Measurements from ENCODE around the gene KLK6. TPM values are rescaled to one million over a fixed set of nuclear protein-coding genes. Genes with fewer than 3 reads are reported as not detected.
A peak's percentile ranks its signal among the peaks of the same experiment; 100 is the strongest.

KLK6 gene
- total and polyA plus RNA-seq, 2 experiments from 2014 or later = 2.0 to 5.4 TPM

- Histone ChIP-seq H3K9me3 (ENCODE audit: low read depth) (no peaks in the 10 kb centered on the region), H4K20me1 (ENCODE audit: insufficient read depth, poor library complexity, severe bottlenecking) (no peaks in the 10 kb centered on the region), H3K4me2 (peak overlapping the region; percentile 25), H3K79me2 (no peaks in the 10 kb centered on the region), H3K27ac (no peak overlapping the region), H3K4me1 (ENCODE audit: insufficient read depth) (no peaks in the 10 kb centered on the region), H3K36me3 (replicated peaks; ENCODE audit: insufficient read depth, low read depth) (no peaks in the 10 kb centered on the region), H3K27me3 (no peaks in the 10 kb centered on the region), H3K9me2 (replicated peaks; ENCODE audit: insufficient read depth) (no peaks in the 10 kb centered on the region), H2AFZ (no peak overlapping the region), H3K4me3 (no peak overlapping the region)
- no peak for DNase-seq (ENCODE audit: low spot score)
- 48% methylated on average over 6 of the region's 7 CpGs for WGBS (ENCODE audit: low lambda C conversion rate, missing lambda C conversion rate)
- TF ChIP-seq EZH2phosphoT487 (IDR thresholded peaks at IDR 0.05; ENCODE audit: low read depth, severe bottlenecking, unreplicated experiment) = no peak
- no peak for TF ChIP-seq EZH2 (IDR thresholded peaks at IDR 0.05; ENCODE audit: borderline replicate concordance)
- no peak for TF ChIP-seq CTCF (IDR thresholded peaks at IDR 0.05; ENCODE audit: poor library complexity)
Observed at GRCh38 chr19:50968716-50969412, 527 bp downstream of the KLK6 start.

- TF ChIP-seq EZH2 (IDR thresholded peaks at IDR 0.05; ENCODE audit: borderline replicate concordance) (no peak), CTCF (IDR thresholded peaks at IDR 0.05; ENCODE audit: poor library complexity) (no peak), EZH2phosphoT487 (IDR thresholded peaks at IDR 0.05; ENCODE audit: low read depth, severe bottlenecking, unreplicated experiment) (no peak)
- no peak overlapping the region for H3K4me2 ChIP-seq
- no peaks in the 10 kb centered on the region for H3K36me3 ChIP-seq (replicated peaks; ENCODE audit: insufficient read depth, low read depth)
- H3K79me2 ChIP-seq = no peaks in the 10 kb centered on the region
- H3K9me2 ChIP-seq (replicated peaks; ENCODE audit: insufficient read depth) = no peaks in the 10 kb centered on the region
- 53% methylated on average over 20 of the region's 20 CpGs for WGBS (ENCODE audit: low lambda C conversion rate, missing lambda C conversion rate)
- no peak for DNase-seq (ENCODE audit: low spot score)
- no peak overlapping the region for H2AFZ ChIP-seq
- no peaks in the 10 kb centered on the region for H3K27me3 ChIP-seq
- no peak overlapping the region for H3K4me3 ChIP-seq
- H3K4me1 ChIP-seq (ENCODE audit: insufficient read depth) = no peaks in the 10 kb centered on the region
- H3K27ac ChIP-seq = no peak overlapping the region
- no peaks in the 10 kb centered on the region for H4K20me1 ChIP-seq (ENCODE audit: insufficient read depth, poor library complexity, severe bottlenecking)
- H3K9me3 ChIP-seq (ENCODE audit: low read depth) = no peaks in the 10 kb centered on the region
Observed at GRCh38 chr19:50967929-50968715, 1.3 kb downstream of the KLK6 start.

- WGBS (ENCODE audit: low lambda C conversion rate, missing lambda C conversion rate) = 81% methylated on average over 3 of the region's 3 CpGs
- H3K4me2 ChIP-seq = no peak overlapping the region
- no peaks in the 10 kb centered on the region for H3K9me3 ChIP-seq (ENCODE audit: low read depth)
- DNase-seq (ENCODE audit: low spot score) = no peak
- H3K27ac ChIP-seq = no peak overlapping the region
- H3K9me2 ChIP-seq (replicated peaks; ENCODE audit: insufficient read depth) = no peaks in the 10 kb centered on the region
- TF ChIP-seq CTCF (IDR thresholded peaks at IDR 0.05; ENCODE audit: poor library complexity) = no peak
- no peak for TF ChIP-seq EZH2phosphoT487 (IDR thresholded peaks at IDR 0.05; ENCODE audit: low read depth, severe bottlenecking, unreplicated experiment)
- TF ChIP-seq EZH2 (IDR thresholded peaks at IDR 0.05; ENCODE audit: borderline replicate concordance) = no peak
- no peak overlapping the region for H3K4me3 ChIP-seq
- H2AFZ ChIP-seq = no peak overlapping the region
- H3K27me3 ChIP-seq = no peaks in the 10 kb centered on the region
- H3K79me2 ChIP-seq = no peaks in the 10 kb centered on the region
- H3K36me3 ChIP-seq (replicated peaks; ENCODE audit: insufficient read depth, low read depth) = no peaks in the 10 kb centered on the region
- no peaks in the 10 kb centered on the region for H4K20me1 ChIP-seq (ENCODE audit: insufficient read depth, poor library complexity, severe bottlenecking)
- no peaks in the 10 kb centered on the region for H3K4me1 ChIP-seq (ENCODE audit: insufficient read depth)
Observed at GRCh38 chr19:50964266-50964665, 5.1 kb downstream of the KLK6 start.

Data from hepatocyte (in vitro differentiated cells).